GM12878 (cell line): ENCODE measurements around the gene NEK10. TPM values are rescaled to one million over a fixed set of nuclear protein-coding genes. Genes with fewer than 3 reads are reported as not detected.

Experiments used
- ATAC-seq: fragments of 200-7000 bp; cut with Tn5 transposase; 3 replicates; pipeline ENCODE4 v1.9.1; 2020; ENCODE audit warnings: mild to moderate bottlenecking, moderate library complexity
- BruUV-seq: library from RNA; stranded (reverse); fragments of 400-500 nt; replicated peaks from 2 replicates; lab custom pipeline; 2021; lab: Mats Ljungman, UMichigan
- CTCF ChIA-PET: fragments of 300-600 bp; sonication (Branson Sonifier 250); formaldehyde crosslinking; extraction: SDS; loops from one replicate; lab custom pipeline; 2021; ENCODE audit warnings: inconsistent platforms; lab: Yijun Ruan, JAX
- POLR2A ChIA-PET: fragments of 350-600 bp; formaldehyde crosslinking; extraction: SDS; loops from one replicate; lab custom pipeline; 2021; ENCODE audit warnings: inconsistent platforms; lab: Charles Lee
- RAD21 ChIA-PET: fragments of 300-600 bp; sonication (Branson Sonifier 250); formaldehyde crosslinking; loops from one replicate; lab custom pipeline; 2023; ENCODE audit warnings: antibody characterized with exemption; ENCODE audit not compliant: unreplicated experiment; lab: Charles Lee
- SMC1A ChIA-PET: fragments of 300-600 bp; sonication (Branson Sonifier 250); formaldehyde crosslinking; loops from one replicate; lab custom pipeline; 2023; ENCODE audit not compliant: unreplicated experiment, uncharacterized antibody; lab: Charles Lee
- DNase-seq: peaks from one replicate; pipeline ENCODE4 v3.0.0-alpha.2; 2011; ENCODE audit warnings: low read depth, low spot score
- FAIRE-seq: peaks from 3 replicates; lab custom pipeline; 2011; peaks lifted over from hg19 to GRCh38; lab: Jason Lieb, UNC
- H2AFZ ChIP-seq: 2 replicates; pipeline ENCODE4 v1.6.0; 2011; ENCODE audit warnings: low read depth, low read length, control low read depth; ENCODE audit not compliant: control insufficient read depth
- H3K27ac ChIP-seq: 2 replicates; pipeline ENCODE4 v1.5.1; 2011; ENCODE audit warnings: control low read depth; ENCODE audit not compliant: control insufficient read depth, insufficient read depth
- H3K27me3 ChIP-seq, 2 experiments: replicated peaks in 1 of 2; 2 replicates each; pipeline versions ENCODE4 v1.6.0 to v1.6.1; 2011; ENCODE audit warnings: low read length in 1 of 2; ENCODE audit not compliant: control insufficient read depth in 2 of 2, insufficient read depth in 2 of 2
- H3K36me3 ChIP-seq, 2 experiments: 2 replicates each; pipeline ENCODE4 v1.5.1; 2011; ENCODE audit warnings: low read length in 1 of 2; ENCODE audit not compliant: control insufficient read depth in 2 of 2, insufficient read depth in 2 of 2
- H3K4me1 ChIP-seq: 2 replicates; pipeline ENCODE4 v1.6.1; 2011; ENCODE audit warnings: mild to moderate bottlenecking, low read length, moderate library complexity, mixed read lengths; ENCODE audit not compliant: control insufficient read depth, insufficient read depth
- H3K4me2 ChIP-seq: 2 replicates; pipeline ENCODE4 v1.6.0; 2011; ENCODE audit warnings: control low read depth; ENCODE audit not compliant: control insufficient read depth, insufficient read depth
- H3K4me3 ChIP-seq: fragments of 200-600 bp; sonication (generic); 2 replicates; pipeline ENCODE4 v1.5.1; 2016
- H3K79me2 ChIP-seq: 2 replicates; pipeline ENCODE4 v1.6.0; 2011; ENCODE audit warnings: low read length; ENCODE audit not compliant: control insufficient read depth, insufficient read depth
- H3K9ac ChIP-seq: 2 replicates; pipeline ENCODE4 v1.8.0; 2011; ENCODE audit warnings: low read length, control low read depth, mixed read lengths; ENCODE audit not compliant: control insufficient read depth, insufficient read depth
- H3K9me3 ChIP-seq: replicated peaks from 3 replicates; pipeline ENCODE4 v1.5.1; 2011; ENCODE audit warnings: mild to moderate bottlenecking, low read length; ENCODE audit not compliant: control insufficient read depth, insufficient read depth
- H4K20me1 ChIP-seq: 2 replicates; pipeline ENCODE4 v1.6.0; 2011; ENCODE audit not compliant: control insufficient read depth, insufficient read depth
- BCL3 ChIP-seq: IDR thresholded peaks from 2 replicates; pipeline ENCODE4 v1.6.1; 2011; ENCODE audit warnings: borderline replicate concordance, low read depth, mild to moderate bottlenecking, moderate library complexity, low read length; ENCODE audit not compliant: insufficient read depth, poor library complexity, severe bottlenecking
- FOXK2 ChIP-seq: fragments of 450-650 bp; IDR thresholded peaks from 2 replicates; pipeline ENCODE4 v1.6.1; 2017; ENCODE audit warnings: mild to moderate bottlenecking, moderate library complexity
- MLLT1 ChIP-seq: fragments of 450-650 bp; IDR thresholded peaks from 2 replicates; pipeline ENCODE4 v1.6.1; 2016; ENCODE audit warnings: mild to moderate bottlenecking
- NR2C1 ChIP-seq: fragments of 450-650 bp; IDR thresholded peaks from 2 replicates; pipeline ENCODE4 v1.6.1; 2017; ENCODE audit warnings: antibody characterized with exemption, mild to moderate bottlenecking, moderate library complexity
- SMAD1 ChIP-seq: fragments of 450-650 bp; IDR thresholded peaks from 2 replicates; pipeline ENCODE4 v1.6.1; 2018; ENCODE audit warnings: mild to moderate bottlenecking, low read depth; ENCODE audit not compliant: partially characterized antibody
- SMARCA5 ChIP-seq: fragments of 450-650 bp; IDR thresholded peaks from 2 replicates; pipeline ENCODE4 v1.6.1; 2017; ENCODE audit warnings: mild to moderate bottlenecking
- SUZ12 ChIP-seq: fragments of 200-600 bp; sonication (generic); IDR thresholded peaks from one replicate; pipeline ENCODE4 v1.6.1; 2018; ENCODE audit warnings: antibody characterized with exemption, mild to moderate bottlenecking; ENCODE audit not compliant: unreplicated experiment
- TARDBP ChIP-seq: IDR thresholded peaks from 2 replicates; pipeline ENCODE4 v1.6.1; 2016; ENCODE audit warnings: borderline replicate concordance
- TCF3 ChIP-seq: IDR thresholded peaks from 2 replicates; pipeline ENCODE4 v1.6.1; 2012; ENCODE audit warnings: low read depth, mild to moderate bottlenecking, low read length, borderline replicate concordance; ENCODE audit not compliant: insufficient read depth
- YBX1 ChIP-seq: fragments of 450-650 bp; IDR thresholded peaks from 2 replicates; pipeline ENCODE4 v1.6.1; 2016; ENCODE audit warnings: antibody characterized with exemption
- YY1 ChIP-seq: IDR thresholded peaks from 2 replicates; pipeline ENCODE4 v1.6.1; 2011; ENCODE audit warnings: low read depth, mild to moderate bottlenecking, low read length
- WGBS: methylation state at CpG from one replicate; pipeline ENCODE4 v1.1.6; 2016; ENCODE audit warnings: low lambda C conversion rate; ENCODE audit not compliant: insufficient replicate concordance, insufficient coverage; ENCODE audit errors: missing lambda C conversion rate; 5-methylcytosine and 5-hydroxymethylcytosine counted together
- in situ Hi-C: fragments of 300-500 bp; cut with MboI; formaldehyde crosslinking; loops from 9 replicates; pipeline ENCODE4 v1.14.3; 2018; ENCODE audit warnings: mixed read lengths
- intact Hi-C: fragments of 100-400 bp; cut with micrococcal nuclease; formaldehyde crosslinking; loops from one replicate; pipeline ENCODE4 v1.14.2; 2022; ENCODE audit not compliant: unreplicated experiment
- polyA plus RNA-seq, 11 experiments: library from polyadenylated mRNA; depleted of rRNA in 4 of 11; unstranded in 6 of 11; stranded (reverse) in 5 of 11; fragments of >200 nt; fragmentation: Nextera tagmentation in 4 of 11; fragmentation: Illumina TruSeq in 1 of 11; extraction: Ambion mirVana in 4 of 11; extraction: Trizol in 1 of 11; gene quantifications; 1 replicate in 1 of 11; 2 replicates in 10 of 11; pipeline versions ENCODE4 v1.2.1 to v1.2.3, GENCODE V29; 2011 to 2016; ENCODE audit warnings: inconsistent platforms in 2 of 11, missing spikeins in 2 of 11, low read depth in 1 of 11
- total RNA-seq, 4 experiments: library from RNA; depleted of rRNA in 3 of 4; stranded (reverse); fragments of >200 nt in 3 of 4; fragmentation: Illumina TruSeq in 1 of 4; extraction: Trizol in 1 of 4; gene quantifications; 2 replicates each; pipeline versions ENCODE4 v1.2.1 to v1.2.3, GENCODE V29; 2013 to 2021

Gene NEK10
- total and polyA plus RNA-seq, 10 of the 15 experiments (the other 5 are each of a cell fraction or from before 2014, with no cell fraction given), result 0.06 to 0.40 (median 0.16) TPM; not detected in 2

- no peak for TF ChIP-seq SUZ12
- no peak for TF ChIP-seq YBX1
- no peak for TF ChIP-seq TCF3
- TF ChIP-seq TARDBP, result no peak
- TF ChIP-seq FOXK2, result no peak
- TF ChIP-seq BCL3, result no peak
- TF ChIP-seq NR2C1, result no peak
- TF ChIP-seq YY1, result no peak
- no peak for TF ChIP-seq MLLT1
- TF ChIP-seq SMARCA5, result no peak
- TF ChIP-seq SMAD1, result no peak
- POLR2A ChIA-PET, result no interaction called here
- H3K9ac ChIP-seq, result no peak overlapping the region
- no peaks in the 10 kb centered on the region for H4K20me1 ChIP-seq
- no peak for DNase-seq
- CTCF ChIA-PET, result interaction anchor here (1.5 kb wide), 1 partner anchor 293 kb away, joined by 5 read pairs; no protein-coding TSS in a partner anchor
- no peaks in the 10 kb centered on the region for H3K27me3 ChIP-seq
- no peak overlapping the region for H3K4me3 ChIP-seq
- H3K27ac ChIP-seq, result no peak overlapping the region
- no peak overlapping the region for H3K4me2 ChIP-seq
- no peak overlapping the region for H2AFZ ChIP-seq
- intact Hi-C loops, result no loop called here
- no TSS peak for BruUV-seq
- RAD21 ChIA-PET, result no interaction called here
- in situ Hi-C loops, result no loop called here
- no peaks in the 10 kb centered on the region for H3K79me2 ChIP-seq
- ATAC-seq, result no peak
- no peak for FAIRE-seq
- WGBS, result 100% methylated on average over 1 of the region's 1 CpG
- H3K4me1 ChIP-seq, result no peaks in the 10 kb centered on the region
- H3K36me3 ChIP-seq, result peaks cover 0 to 11% of the 10 kb centered on the region in 2 experiments; a peak in 2 of 4 replicates
- no peaks in the 10 kb centered on the region for H3K9me3 ChIP-seq
- SMC1A ChIA-PET, result interaction anchor here (0.6 to 1.7 kb wide), 3 partner anchors 12 to 293 kb away, joined by 3 to 5 read pairs (median 3); partner anchors contain the start of gene NEK10
These were observed 18.4 kb upstream of the NEK10 start for GRCh38 chr3:27387625-27388024.
